ENCODE data around the gene MICU1.

GRCh38 chr10:72389014-72389413 lies 236.9 kb downstream of the MICU1 start:
- TF ChIP-seq CEBPB (IDR thresholded peaks at IDR 0.05; ENCODE audit: low read depth) (no peak), POLR2AphosphoS5 (IDR thresholded peaks at IDR 0.05; ENCODE audit: low read depth, low read length) (no peak), CTCF (IDR thresholded peaks at IDR 0.05 in 2 of 3, conservative IDR thresholded peaks at IDR 0.05 in 1 of 3; ENCODE audit: borderline replicate concordance in 1 of 3, insufficient read depth in 1 of 3, low read depth in 2 of 3, low read length in 2 of 3) (no peak), MAX (IDR thresholded peaks at IDR 0.05) (no peak)

Measured in HCT116 (cell line).